MM.1S (cell line): Measurements from ENCODE around the gene TTC38.

Experiments used
- CTCF ChIP-seq: fragments of 300-600 bp; sonication (generic); IDR thresholded peaks from 2 replicates; pipeline ENCODE4 v1.5.1; 2016; ENCODE audit warnings: antibody characterized with exemption, low read length, mixed read lengths
- EZH2 ChIP-seq: fragments of 300-600 bp; sonication (generic); optimal IDR thresholded peaks from 2 replicates; pipeline ENCODE3; 2017; ENCODE audit warnings: low read depth, mild to moderate bottlenecking, antibody characterized with exemption, low read length, mixed read lengths
- EZH2phosphoT487 ChIP-seq: fragments of 300-600 bp; sonication (generic); IDR thresholded peaks from 2 replicates; pipeline ENCODE4 v1.6.1; 2018; ENCODE audit warnings: antibody characterized with exemption, low read length

- TF ChIP-seq CTCF (no peak), EZH2 (no peak), EZH2phosphoT487 (no peak)
Observed at GRCh38 chr22:46272762-46273431, 5.1 kb downstream of the TTC38 start.
